ENCODE results near the gene ALOXE3. TPM values are rescaled to one million over a fixed set of nuclear protein-coding genes. Genes with fewer than 3 reads are reported as not detected.

Gene ALOXE3
- total RNA-seq, 1 donor from 2014 or later, result not detected

Small RNAs within 50 kb of the gene (small RNA-seq; reads per million reads assigned to genes)
- gene MIR4314, result not detected

Other genes starting within 250 kb of the ALOXE3 start
- gene CHD3, start 229.7 kb downstream of the ALOXE3 start, total RNA-seq, result 76.2 TPM
- gene RNF227, start 202.2 kb downstream of the ALOXE3 start, total RNA-seq, result 2.6 TPM
- gene KCNAB3, start 188.7 kb downstream of the ALOXE3 start, total RNA-seq, result 0.52 TPM
- 17.2 TPM for gene TRAPPC1, start 186.6 kb downstream of the ALOXE3 start, total RNA-seq
- gene CNTROB, start 186.3 kb downstream of the ALOXE3 start, total RNA-seq, result 9.9 TPM
- gene GUCY2D, start 115.9 kb downstream of the ALOXE3 start, total RNA-seq, result not detected
- gene ALOX15B, start 79.5 kb downstream of the ALOXE3 start, total RNA-seq, result 0.52 TPM
- gene ALOX12B, start 30.8 kb downstream of the ALOXE3 start, total RNA-seq, result not detected
- under 0.01 TPM for gene HES7, start 5.6 kb upstream of the ALOXE3 start, total RNA-seq
- 37.1 TPM for gene PER1, start 33.9 kb upstream of the ALOXE3 start, total RNA-seq
- gene VAMP2, start 44.4 kb upstream of the ALOXE3 start, total RNA-seq, result 8.4 TPM
- gene TMEM107, start 57.9 kb upstream of the ALOXE3 start, total RNA-seq, result 25.1 TPM
- gene BORCS6, start 71.7 kb upstream of the ALOXE3 start, total RNA-seq, result 4.7 TPM
- 5.7 TPM for gene AURKB, start 92.1 kb upstream of the ALOXE3 start, total RNA-seq
- gene CTC1, start 129.5 kb upstream of the ALOXE3 start, total RNA-seq, result 3.7 TPM
- 16.7 TPM for gene PFAS, start 130.8 kb upstream of the ALOXE3 start, total RNA-seq
- 6.8 TPM for gene RANGRF, start 170.2 kb upstream of the ALOXE3 start, total RNA-seq
- 0.52 TPM for gene SLC25A35, start 176.9 kb upstream of the ALOXE3 start, total RNA-seq
- 2.6 TPM for gene ARHGEF15, start 191.7 kb upstream of the ALOXE3 start, total RNA-seq
- not detected for gene ODF4, start 221.3 kb upstream of the ALOXE3 start, total RNA-seq